IMR-90 (cell line): Measurements from ENCODE around the gene BCL11A. TPM values are rescaled to one million over a fixed set of nuclear protein-coding genes. Genes with fewer than 3 reads are reported as not detected.

Experiments
- ATAC-seq: fragments of 200-7000 bp; cut with Tn5 transposase; 2 replicates; pipeline ENCODE4 v1.9.1; 2020; ENCODE audit warnings: low read depth, mild to moderate bottlenecking, moderate library complexity
- BruUV-seq: library from RNA; stranded (reverse); fragments of 400-500 nt; replicated peaks from 2 replicates; lab custom pipeline; 2021; lab: Mats Ljungman, UMichigan
- CTCF ChIA-PET: fragments of 300-600 bp; formaldehyde crosslinking; extraction: SDS; loops from one replicate; lab custom pipeline; 2021; ENCODE audit warnings: antibody characterized with exemption; lab: Yijun Ruan, JAX
- POLR2A ChIA-PET: fragments of 300-600 bp; sonication (Branson Sonifier 250); formaldehyde crosslinking; loops from one replicate; lab custom pipeline; 2022; ENCODE audit warnings: antibody characterized with exemption; ENCODE audit not compliant: unreplicated experiment; lab: Charles Lee
- DNase-seq: peaks from one replicate; pipeline ENCODE4 v3.0.0; 2013
- H2AFZ ChIP-seq: replicated peaks from 2 replicates; pipeline ENCODE3; 2013; ENCODE audit warnings: low read length, mild to moderate bottlenecking; ENCODE audit not compliant: poor library complexity
- H2AK5ac ChIP-seq: 2 replicates; pipeline ENCODE4 v1.6.1; 2013; ENCODE audit warnings: low read depth, low read length, inconsistent platforms
- H2AK9ac ChIP-seq: replicated peaks from 2 replicates; pipeline ENCODE3; 2013; ENCODE audit warnings: mild to moderate bottlenecking, low read depth, low read length, moderate library complexity; ENCODE audit not compliant: poor library complexity
- H2BK120ac ChIP-seq: 2 replicates; pipeline ENCODE4 v1.6.1; 2013; ENCODE audit warnings: low read depth, low read length, inconsistent platforms
- H2BK15ac ChIP-seq: 3 replicates; pipeline ENCODE4 v1.6.1; 2013; ENCODE audit warnings: low read depth, low read length, inconsistent platforms
- H2BK20ac ChIP-seq: 2 replicates; pipeline ENCODE4 v1.6.1; 2013; ENCODE audit warnings: low read depth, mild to moderate bottlenecking, inconsistent platforms, low read length, moderate library complexity
- H2BK5ac ChIP-seq: 2 replicates; pipeline ENCODE4 v1.6.1; 2013; ENCODE audit warnings: mild to moderate bottlenecking, low read depth, low read length, inconsistent platforms; ENCODE audit not compliant: poor library complexity, severe bottlenecking
- H3K14ac ChIP-seq: replicated peaks from 2 replicates; pipeline ENCODE4 v1.6.1; 2013; ENCODE audit warnings: low read depth, low read length, inconsistent platforms
- H3K18ac ChIP-seq: 2 replicates; pipeline ENCODE4 v1.6.1; 2013; ENCODE audit warnings: low read depth, low read length, control low read depth
- H3K23ac ChIP-seq: 2 replicates; pipeline ENCODE4 v1.6.1; 2013; ENCODE audit warnings: low read depth, low read length, inconsistent platforms
- H3K27ac ChIP-seq: 2 replicates; pipeline ENCODE4 v1.5.1; 2013; ENCODE audit warnings: mild to moderate bottlenecking, control low read depth, low read length; ENCODE audit not compliant: insufficient read depth
- H3K27me3 ChIP-seq: 2 replicates; pipeline ENCODE4 v1.6.1; 2013; ENCODE audit warnings: low read length; ENCODE audit not compliant: control insufficient read depth, insufficient read depth
- H3K36me3 ChIP-seq: 2 replicates; pipeline ENCODE4 v1.6.1; 2013; ENCODE audit warnings: low read length, mixed read lengths; ENCODE audit not compliant: control insufficient read depth, insufficient read depth
- H3K4ac ChIP-seq: 2 replicates; pipeline ENCODE4 v1.6.1; 2013; ENCODE audit warnings: low read depth, low read length, inconsistent platforms
- H3K4me1 ChIP-seq: 2 replicates; pipeline ENCODE4 v1.6.1; 2013; ENCODE audit warnings: low read length, mixed read lengths; ENCODE audit not compliant: control insufficient read depth, insufficient read depth
- H3K4me2 ChIP-seq: 2 replicates; pipeline ENCODE4 v1.6.1; 2013; ENCODE audit warnings: low read depth, mild to moderate bottlenecking, control low read depth, low read length, moderate library complexity
- H3K4me3 ChIP-seq: 2 replicates; pipeline ENCODE4 v1.5.1; 2013; ENCODE audit warnings: low read depth, mild to moderate bottlenecking, control low read depth, low read length, moderate library complexity; ENCODE audit not compliant: insufficient read depth
- H3K56ac ChIP-seq: 2 replicates; pipeline ENCODE4 v1.6.1; 2013; ENCODE audit warnings: low read length, inconsistent platforms; ENCODE audit not compliant: insufficient read depth; ENCODE audit errors: extremely low read depth
- H3K79me1 ChIP-seq, 2 experiments: 2 replicates each; pipeline ENCODE4 v1.6.1; 2013; ENCODE audit warnings: low read length in 2 of 2, inconsistent platforms in 1 of 2, low read depth in 1 of 2
- H3K9ac ChIP-seq: 2 replicates; pipeline ENCODE4 v1.6.1; 2013; ENCODE audit warnings: low read depth, low read length, control low read depth
- H3K9me1 ChIP-seq: 2 replicates; pipeline ENCODE4 v1.6.1; 2013; ENCODE audit warnings: low read length, inconsistent platforms; ENCODE audit not compliant: insufficient read depth
- H3K9me3 ChIP-seq: 2 replicates; pipeline ENCODE4 v1.6.1; 2013; ENCODE audit warnings: low read length; ENCODE audit not compliant: control insufficient read depth, insufficient read depth
- H4K20me1 ChIP-seq: 2 replicates; pipeline ENCODE4 v1.6.1; 2013; ENCODE audit warnings: low read length, inconsistent platforms; ENCODE audit not compliant: insufficient read depth
- H4K5ac ChIP-seq: 2 replicates; pipeline ENCODE4 v1.6.1; 2013; ENCODE audit warnings: mild to moderate bottlenecking, low read depth, low read length, control low read depth
- H4K8ac ChIP-seq, 2 experiments: 2 replicates each; pipeline ENCODE4 v1.6.1; 2013; ENCODE audit warnings: low read depth in 2 of 2, low read length in 2 of 2, control low read depth in 1 of 2, inconsistent platforms in 1 of 2
- H4K91ac ChIP-seq: 2 replicates; pipeline ENCODE4 v1.6.1; 2013; ENCODE audit warnings: low read depth, low read length, inconsistent platforms; ENCODE audit not compliant: insufficient read depth
- BHLHE40 ChIP-seq: fragments of 150-350 bp; IDR thresholded peaks from 2 replicates; pipeline ENCODE4 v1.6.1; 2016; ENCODE audit warnings: mild to moderate bottlenecking, low read depth, low read length
- CEBPB ChIP-seq: IDR thresholded peaks from 2 replicates; pipeline ENCODE4 v1.6.1; 2012; ENCODE audit warnings: low read depth, low read length, improper control_type of control experiment
- CHD1 ChIP-seq: IDR thresholded peaks from 2 replicates; pipeline ENCODE4 v1.6.1; 2012; ENCODE audit warnings: low read depth, low read length, improper control_type of control experiment
- FOS ChIP-seq: fragments of 150-350 bp; IDR thresholded peaks from 2 replicates; pipeline ENCODE4 v1.6.1; 2016; ENCODE audit warnings: low read depth, low read length
- MAFK ChIP-seq: IDR thresholded peaks from 2 replicates; pipeline ENCODE4 v1.6.1; 2012; ENCODE audit warnings: low read depth, low read length, improper control_type of control experiment
- MAZ ChIP-seq: IDR thresholded peaks from 2 replicates; pipeline ENCODE4 v1.6.1; 2012; ENCODE audit warnings: low read depth, mild to moderate bottlenecking, low read length, improper control_type of control experiment, moderate library complexity, borderline replicate concordance
- MXI1 ChIP-seq: IDR thresholded peaks from 2 replicates; pipeline ENCODE4 v1.6.1; 2012; ENCODE audit warnings: low read depth, mild to moderate bottlenecking, low read length, moderate library complexity, borderline replicate concordance
- NFE2L2 ChIP-seq: fragments of 150-350 bp; IDR thresholded peaks from 2 replicates; pipeline ENCODE4 v1.6.1; 2016; ENCODE audit warnings: low read depth, mild to moderate bottlenecking, low read length
- POLR2A ChIP-seq: IDR thresholded peaks from 2 replicates; pipeline ENCODE4 v1.6.1; 2012; ENCODE audit warnings: mild to moderate bottlenecking, low read depth, low read length
- RAD21 ChIP-seq: IDR thresholded peaks from 2 replicates; pipeline ENCODE4 v1.6.1; 2012; ENCODE audit warnings: low read length, improper control_type of control experiment
- RCOR1 ChIP-seq: IDR thresholded peaks from 2 replicates; pipeline ENCODE4 v1.6.1; 2012; ENCODE audit warnings: mild to moderate bottlenecking, low read length, improper control_type of control experiment; ENCODE audit not compliant: insufficient replicate concordance
- RFX5 ChIP-seq: IDR thresholded peaks from 2 replicates; pipeline ENCODE4 v1.8.0; 2012; ENCODE audit warnings: low read depth, mild to moderate bottlenecking, low read length, moderate library complexity
- SMC3 ChIP-seq: fragments of 150-350 bp; IDR thresholded peaks from 2 replicates; pipeline ENCODE4 v1.6.1; 2016; ENCODE audit warnings: low read depth, mild to moderate bottlenecking, antibody characterized with exemption, low read length, moderate library complexity
- WGBS, 2 experiments: methylation state at CpG; one replicate each; pipeline versions ENCODE4 v1.1.5 to v1.1.7; 2013; ENCODE audit warnings: missing lambda C conversion rate in 2 of 2; ENCODE audit not compliant: insufficient read length in 1 of 2; ENCODE audit errors: extremely low coverage in 2 of 2; 5-methylcytosine and 5-hydroxymethylcytosine counted together
- dilution Hi-C: fragments of 300-500 bp; cut with HindIII; formaldehyde crosslinking; loops from one replicate; pipeline ENCODE4 v1.14.3; 2018; ENCODE audit warnings: low sequenced_read_pairs; ENCODE audit not compliant: unreplicated experiment
- in situ Hi-C: fragments of 300-500 bp; cut with MboI; formaldehyde crosslinking; loops from 3 replicates; pipeline ENCODE4 v1.14.3; 2019; ENCODE audit warnings: low sequenced_read_pairs, inconsistent platforms, mixed read lengths
- intact Hi-C: fragments of 100-400 bp; cut with micrococcal nuclease; formaldehyde crosslinking; loops from 2 replicates; pipeline ENCODE4 v1.10.0; 2022
- polyA plus RNA-seq, 3 experiments: library from polyadenylated mRNA; depleted of rRNA; stranded (reverse); fragments of >200 nt; gene quantifications; 2 replicates each; pipeline ENCODE4 v1.2.3, GENCODE V29; 2012; ENCODE audit warnings: low replicate concordance in 1 of 3
- total RNA-seq: library from RNA; depleted of rRNA; stranded (reverse); fragments of >200 nt; gene quantifications from 2 replicates; pipeline ENCODE4 v1.2.3, GENCODE V29; 2012
- TF ChIP-seq, protein P1 (sequence below): fragments of 150-350 bp; IDR thresholded peaks from 2 replicates; pipeline ENCODE4 v1.6.1; 2016; ENCODE audit warnings: low read depth, mild to moderate bottlenecking, low read length, moderate library complexity, borderline replicate concordance
- TF ChIP-seq, protein P2 (sequence below): conservative IDR thresholded peaks from 2 replicates; pipeline ENCODE4 v1.5.1; 2012; ENCODE audit warnings: mild to moderate bottlenecking, low read depth, low read length, improper control_type of control experiment
- TF ChIP-seq, protein P3 (sequence below): fragments of 150-350 bp; IDR thresholded peaks from 2 replicates; pipeline ENCODE4 v1.6.1; 2017; ENCODE audit warnings: mild to moderate bottlenecking, antibody characterized with exemption, low read length, low read depth

Gene BCL11A
- total and polyA plus RNA-seq, 2 of the 4 experiments (the other 2 are of a cell fraction), result 1.0 to 1.1 TPM

DNA sequence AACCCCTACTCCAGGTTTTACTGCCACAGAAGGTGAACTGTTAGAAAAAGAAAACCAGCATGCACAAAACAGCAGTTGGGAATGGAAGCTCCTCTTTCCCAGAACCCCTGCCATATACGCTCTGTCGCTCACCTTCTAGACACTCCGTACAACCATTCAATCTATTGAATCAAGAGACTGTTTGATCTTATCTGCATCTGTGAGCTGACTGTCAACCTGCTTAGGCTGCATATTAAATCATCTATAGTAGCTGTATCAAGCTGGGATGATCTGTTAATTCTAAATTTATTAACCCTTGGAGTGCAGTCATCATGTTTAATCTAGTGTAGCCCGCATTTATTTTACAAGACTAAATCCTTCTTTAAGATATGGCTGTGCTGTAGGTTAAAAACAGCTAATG is 13.6 kb upstream of the BCL11A start:
- CTCF ChIA-PET, result interaction anchor here (0.6 kb wide), 1 partner anchor 17 kb away, joined by 4 read pairs; no protein-coding TSS in a partner anchor
- peaks cover 23% of the 10 kb centered on the region for H3K27me3 ChIP-seq

More for the DNA sequence above, 13.6 kb upstream of the BCL11A start:
- Histone ChIP-seq H3K9me3 (no peaks in the 10 kb centered on the region), H3K9me1 (no peaks in the 10 kb centered on the region), H3K9ac (no peak overlapping the region), H3K4me3 (no peak overlapping the region), H3K18ac (no peak overlapping the region), H3K27ac (no peak overlapping the region), H4K5ac (no peak overlapping the region), H2AK9ac (no peak overlapping the region), H3K4me2 (no peak overlapping the region), H2AK5ac (no peak overlapping the region), H2AFZ (no peak overlapping the region), H2BK15ac (no peak overlapping the region), H3K23ac (no peak overlapping the region), H3K14ac (no peak overlapping the region), H2BK120ac (no peak overlapping the region), H4K91ac (no peak overlapping the region), H4K8ac (no peak overlapping the region), H2BK5ac (no peak overlapping the region), H3K4ac (no peak overlapping the region), H4K20me1 (no peaks in the 10 kb centered on the region), H3K56ac (no peak overlapping the region), H3K4me1 (no peaks in the 10 kb centered on the region), H3K36me3 (no peaks in the 10 kb centered on the region), H2BK20ac (no peak overlapping the region), H3K79me1 (no peaks in the 10 kb centered on the region)
- DNase-seq (no peak), ATAC-seq (no peak)
- TF ChIP-seq CHD1, result no peak
- TF ChIP-seq RCOR1, result no peak
- TF ChIP-seq MAZ, result no peak
- TF ChIP-seq NFE2L2, result no peak
- no peak for TF ChIP-seq FOS
- TF ChIP-seq, protein P1, sequence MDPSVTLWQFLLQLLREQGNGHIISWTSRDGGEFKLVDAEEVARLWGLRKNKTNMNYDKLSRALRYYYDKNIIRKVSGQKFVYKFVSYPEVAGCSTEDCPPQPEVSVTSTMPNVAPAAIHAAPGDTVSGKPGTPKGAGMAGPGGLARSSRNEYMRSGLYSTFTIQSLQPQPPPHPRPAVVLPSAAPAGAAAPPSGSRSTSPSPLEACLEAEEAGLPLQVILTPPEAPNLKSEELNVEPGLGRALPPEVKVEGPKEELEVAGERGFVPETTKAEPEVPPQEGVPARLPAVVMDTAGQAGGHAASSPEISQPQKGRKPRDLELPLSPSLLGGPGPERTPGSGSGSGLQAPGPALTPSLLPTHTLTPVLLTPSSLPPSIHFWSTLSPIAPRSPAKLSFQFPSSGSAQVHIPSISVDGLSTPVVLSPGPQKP, result no peak
- TF ChIP-seq MXI1, result no peak
- no peak for TF ChIP-seq CEBPB
- no peak for TF ChIP-seq RAD21
- no peak for TF ChIP-seq POLR2A
- TF ChIP-seq BHLHE40, result no peak
- TF ChIP-seq RFX5, result no peak
- TF ChIP-seq, protein P2, sequence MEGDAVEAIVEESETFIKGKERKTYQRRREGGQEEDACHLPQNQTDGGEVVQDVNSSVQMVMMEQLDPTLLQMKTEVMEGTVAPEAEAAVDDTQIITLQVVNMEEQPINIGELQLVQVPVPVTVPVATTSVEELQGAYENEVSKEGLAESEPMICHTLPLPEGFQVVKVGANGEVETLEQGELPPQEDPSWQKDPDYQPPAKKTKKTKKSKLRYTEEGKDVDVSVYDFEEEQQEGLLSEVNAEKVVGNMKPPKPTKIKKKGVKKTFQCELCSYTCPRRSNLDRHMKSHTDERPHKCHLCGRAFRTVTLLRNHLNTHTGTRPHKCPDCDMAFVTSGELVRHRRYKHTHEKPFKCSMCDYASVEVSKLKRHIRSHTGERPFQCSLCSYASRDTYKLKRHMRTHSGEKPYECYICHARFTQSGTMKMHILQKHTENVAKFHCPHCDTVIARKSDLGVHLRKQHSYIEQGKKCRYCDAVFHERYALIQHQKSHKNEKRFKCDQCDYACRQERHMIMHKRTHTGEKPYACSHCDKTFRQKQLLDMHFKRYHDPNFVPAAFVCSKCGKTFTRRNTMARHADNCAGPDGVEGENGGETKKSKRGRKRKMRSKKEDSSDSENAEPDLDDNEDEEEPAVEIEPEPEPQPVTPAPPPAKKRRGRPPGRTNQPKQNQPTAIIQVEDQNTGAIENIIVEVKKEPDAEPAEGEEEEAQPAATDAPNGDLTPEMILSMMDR, result no peak
- TF ChIP-seq SMC3, result no peak
- TF ChIP-seq MAFK, result no peak
- TF ChIP-seq, protein P3, sequence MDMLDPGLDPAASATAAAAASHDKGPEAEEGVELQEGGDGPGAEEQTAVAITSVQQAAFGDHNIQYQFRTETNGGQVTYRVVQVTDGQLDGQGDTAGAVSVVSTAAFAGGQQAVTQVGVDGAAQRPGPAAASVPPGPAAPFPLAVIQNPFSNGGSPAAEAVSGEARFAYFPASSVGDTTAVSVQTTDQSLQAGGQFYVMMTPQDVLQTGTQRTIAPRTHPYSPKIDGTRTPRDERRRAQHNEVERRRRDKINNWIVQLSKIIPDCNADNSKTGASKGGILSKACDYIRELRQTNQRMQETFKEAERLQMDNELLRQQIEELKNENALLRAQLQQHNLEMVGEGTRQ, result no peak
- BruUV-seq, result no TSS peak
- dilution Hi-C loops (no loop called here), in situ Hi-C loops (loop anchor here (10.0 kb wide), 2 partner anchors 1262 to 1542 kb away; no protein-coding TSS in a partner anchor), intact Hi-C loops (loop anchor here (5.0 kb wide), 1 partner anchor 1545 kb away; no protein-coding TSS in a partner anchor)
- POLR2A ChIA-PET, result no interaction called here
- WGBS, 2 experiments, result no CpG with 5 or more reads among the region's 4 CpGs
